HG03432 (cell line): ENCODE data around the gene TPGS1.

Experiments
- ATAC-seq: cut with Tn5 transposase; IDR thresholded peaks from one replicate; pipeline ENCODE4 v1.9.1; 2021; ENCODE audit warnings: mild to moderate bottlenecking, moderate library complexity; ENCODE audit not compliant: unreplicated experiment

TPGS1 gene

GRCh38 chr19:567296-567900 lies 60.1 kb downstream of the TPGS1 start:
- ATAC-seq: no peak
